Nephron progenitor cell (in vitro differentiated cells): ENCODE measurements around the gene SPC24.

Experiments
- DNase-seq: peaks from one replicate; pipeline ENCODE4 v3.0.0; 2021
- H3K27ac Mint-ChIP-seq: 2 replicates; pipeline ENCODE4 v1.8.0; 2021; ENCODE audit warnings: mild to moderate bottlenecking, moderate library complexity, mixed read lengths
- H3K27me3 Mint-ChIP-seq: 2 replicates; pipeline ENCODE4 v1.8.0; 2021; ENCODE audit warnings: mild to moderate bottlenecking, low read depth, mixed read lengths; ENCODE audit not compliant: poor library complexity
- H3K36me3 Mint-ChIP-seq: 2 replicates; pipeline ENCODE4 v1.8.0; 2021; ENCODE audit warnings: low read depth, mixed read lengths
- H3K4me1 Mint-ChIP-seq: 2 replicates; pipeline ENCODE4 v1.8.0; 2021; ENCODE audit warnings: mixed read lengths
- H3K4me3 Mint-ChIP-seq: 2 replicates; pipeline ENCODE4 v1.8.0; 2021; ENCODE audit warnings: mild to moderate bottlenecking, moderate library complexity, mixed read lengths
- H3K9me3 Mint-ChIP-seq: 2 replicates; pipeline ENCODE4 v1.8.0; 2021; ENCODE audit warnings: mild to moderate bottlenecking, moderate library complexity, mixed read lengths
- TF ChIP-seq, protein P1 (sequence below): fragments of 200-600 bp; sonication (generic); IDR thresholded peaks from 2 replicates; pipeline ENCODE4 v1.5.0; 2021; ENCODE audit warnings: antibody characterized with exemption

Gene SPC24

DNA sequence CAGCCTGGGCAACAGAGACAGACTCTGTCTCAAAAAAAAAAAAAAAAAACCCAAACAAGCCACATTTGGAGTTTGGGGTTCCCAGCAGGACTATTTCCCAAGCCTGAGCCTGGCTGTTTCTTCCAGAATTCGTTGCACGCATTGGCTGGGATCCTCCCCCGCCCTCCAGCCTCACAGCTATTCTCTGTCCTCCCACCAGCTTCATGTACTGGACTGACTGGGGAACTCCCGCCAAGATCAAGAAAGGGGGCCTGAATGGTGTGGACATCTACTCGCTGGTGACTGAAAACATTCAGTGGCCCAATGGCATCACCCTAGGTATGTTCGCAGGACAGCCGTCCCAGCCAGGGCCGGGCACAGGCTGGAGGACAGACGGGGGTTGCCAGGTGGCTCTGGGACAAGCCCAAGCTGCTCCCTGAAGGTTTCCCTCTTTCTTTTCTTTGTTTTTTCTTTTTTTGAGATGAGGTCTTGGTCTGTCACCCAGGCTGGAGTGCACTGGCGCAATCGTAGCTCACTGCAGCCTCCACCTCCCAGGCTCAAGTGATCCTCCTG, 39.6 kb downstream of the SPC24 start:
- Mint-ChIP-seq H3K4me1 (no peaks in the 10 kb centered on the region), H3K4me3 (no peak overlapping the region), H3K36me3 (peaks cover 84% of the 10 kb centered on the region), H3K27me3 (peaks cover 7% of the 10 kb centered on the region), H3K9me3 (no peaks in the 10 kb centered on the region), H3K27ac (peak overlapping the region; percentile 83)
- DNase-seq, result no peak
- TF ChIP-seq, protein P1, sequence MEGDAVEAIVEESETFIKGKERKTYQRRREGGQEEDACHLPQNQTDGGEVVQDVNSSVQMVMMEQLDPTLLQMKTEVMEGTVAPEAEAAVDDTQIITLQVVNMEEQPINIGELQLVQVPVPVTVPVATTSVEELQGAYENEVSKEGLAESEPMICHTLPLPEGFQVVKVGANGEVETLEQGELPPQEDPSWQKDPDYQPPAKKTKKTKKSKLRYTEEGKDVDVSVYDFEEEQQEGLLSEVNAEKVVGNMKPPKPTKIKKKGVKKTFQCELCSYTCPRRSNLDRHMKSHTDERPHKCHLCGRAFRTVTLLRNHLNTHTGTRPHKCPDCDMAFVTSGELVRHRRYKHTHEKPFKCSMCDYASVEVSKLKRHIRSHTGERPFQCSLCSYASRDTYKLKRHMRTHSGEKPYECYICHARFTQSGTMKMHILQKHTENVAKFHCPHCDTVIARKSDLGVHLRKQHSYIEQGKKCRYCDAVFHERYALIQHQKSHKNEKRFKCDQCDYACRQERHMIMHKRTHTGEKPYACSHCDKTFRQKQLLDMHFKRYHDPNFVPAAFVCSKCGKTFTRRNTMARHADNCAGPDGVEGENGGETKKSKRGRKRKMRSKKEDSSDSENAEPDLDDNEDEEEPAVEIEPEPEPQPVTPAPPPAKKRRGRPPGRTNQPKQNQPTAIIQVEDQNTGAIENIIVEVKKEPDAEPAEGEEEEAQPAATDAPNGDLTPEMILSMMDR, result no peak

- Mint-ChIP-seq H3K27ac (no peak overlapping the region), H3K4me1 (no peaks in the 10 kb centered on the region), H3K36me3 (peaks cover 83% of the 10 kb centered on the region), H3K4me3 (no peak overlapping the region), H3K9me3 (no peaks in the 10 kb centered on the region), H3K27me3 (peaks cover 7% of the 10 kb centered on the region)
- TF ChIP-seq, protein P1, result no peak
- DNase-seq, result no peak
Observed at GRCh38 chr19:11115042-11115441, 40.5 kb downstream of the SPC24 start.

- peaks cover 7% of the 10 kb centered on the region for H3K27me3 Mint-ChIP-seq
- peak overlapping the region; percentile 97 for H3K27ac Mint-ChIP-seq
- no peaks in the 10 kb centered on the region for H3K9me3 Mint-ChIP-seq
- TF ChIP-seq, protein P1, result no peak
- H3K36me3 Mint-ChIP-seq, result peaks cover 81% of the 10 kb centered on the region
- no peak overlapping the region for H3K4me3 Mint-ChIP-seq
- H3K4me1 Mint-ChIP-seq, result no peaks in the 10 kb centered on the region
- DNase-seq, result no peak
Observed at GRCh38 chr19:11113140-11113708, 42.4 kb downstream of the SPC24 start.

- TF ChIP-seq, protein P1, result no peak
- Mint-ChIP-seq H3K9me3 (no peaks in the 10 kb centered on the region), H3K36me3 (peaks cover 72% of the 10 kb centered on the region), H3K27me3 (peaks cover 7% of the 10 kb centered on the region), H3K27ac (no peak overlapping the region), H3K4me1 (no peaks in the 10 kb centered on the region), H3K4me3 (no peak overlapping the region)
- DNase-seq, result no peak
Observed at GRCh38 chr19:11111771-11112144, 43.8 kb downstream of the SPC24 start.

DNA sequence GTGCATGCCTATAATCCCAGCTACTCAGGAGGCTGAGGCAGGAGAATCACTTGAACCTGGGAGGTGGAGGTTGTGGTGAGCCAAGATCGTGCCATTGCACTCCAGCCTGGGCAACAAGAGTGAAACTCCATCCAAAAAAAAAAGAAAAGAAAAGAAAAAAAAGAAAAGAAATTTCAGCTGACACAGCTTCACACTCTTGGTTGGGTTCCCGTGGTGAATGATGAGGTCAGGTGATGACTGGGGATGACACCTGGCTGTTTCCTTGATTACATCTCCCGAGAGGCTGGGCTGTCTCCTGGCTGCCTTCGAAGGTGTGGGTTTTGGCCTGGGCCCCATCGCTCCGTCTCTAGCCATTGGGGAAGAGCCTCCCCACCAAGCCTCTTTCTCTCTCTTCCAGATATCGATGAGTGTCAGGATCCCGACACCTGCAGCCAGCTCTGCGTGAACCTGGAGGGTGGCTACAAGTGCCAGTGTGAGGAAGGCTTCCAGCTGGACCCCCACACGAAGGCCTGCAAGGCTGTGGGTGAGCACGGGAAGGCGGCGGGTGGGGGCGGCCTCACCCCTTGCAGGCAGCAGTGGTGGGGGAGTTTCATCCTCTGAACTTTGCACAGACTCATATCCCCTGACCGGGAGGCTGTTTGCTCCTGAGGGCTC, 44.3 kb downstream of the SPC24 start:
- no peak overlapping the region for H3K27ac Mint-ChIP-seq
- DNase-seq, result no peak
- H3K4me1 Mint-ChIP-seq, result no peaks in the 10 kb centered on the region
- TF ChIP-seq, protein P1, result no peak
- H3K27me3 Mint-ChIP-seq, result peaks cover 7% of the 10 kb centered on the region
- no peak overlapping the region for H3K4me3 Mint-ChIP-seq
- peaks cover 72% of the 10 kb centered on the region for H3K36me3 Mint-ChIP-seq
- no peaks in the 10 kb centered on the region for H3K9me3 Mint-ChIP-seq

- TF ChIP-seq, protein P1, result no peak
- H3K36me3 Mint-ChIP-seq, result peaks cover 67% of the 10 kb centered on the region
- DNase-seq, result no peak
- no peak overlapping the region for H3K4me3 Mint-ChIP-seq
- H3K9me3 Mint-ChIP-seq, result no peaks in the 10 kb centered on the region
- no peaks in the 10 kb centered on the region for H3K4me1 Mint-ChIP-seq
- H3K27me3 Mint-ChIP-seq, result peaks cover 7% of the 10 kb centered on the region
- H3K27ac Mint-ChIP-seq, result no peak overlapping the region
Observed at GRCh38 chr19:11108746-11109145, 46.8 kb downstream of the SPC24 start.
